Left lung (tissue), 10 donors: ENCODE results near the gene AFG3L2. TPM values are rescaled to one million over a fixed set of nuclear protein-coding genes. Genes with fewer than 3 reads are reported as not detected.

Experiments used
- ATAC-seq: fragments of 200-7000 bp; cut with Tn5 transposase; one replicate; pipeline ENCODE4 v1.9.1; 2020; ENCODE audit warnings: moderate library complexity
- DNase-seq, 4 donors: peaks; one replicate each; pipeline ENCODE4 v3.0.0-alpha.2; 2013 to 2020
- H3K27ac ChIP-seq, 2 donors: fragments of 200-600 bp; sonication (generic) in 1 of 2; one replicate each; pipeline versions ENCODE4 v1.5.0 to v1.8.0; 2020 to 2021
- H3K27me3 ChIP-seq, 2 donors: fragments of 200-600 bp; sonication (generic) in 1 of 2; one replicate each; pipeline versions ENCODE4 v1.5.0 to v1.8.0; 2020 to 2021
- H3K36me3 ChIP-seq, 2 donors: fragments of 200-600 bp; sonication (generic) in 1 of 2; one replicate each; pipeline versions ENCODE4 v1.5.0 to v1.8.0; 2020 to 2021
- H3K4me1 ChIP-seq, 2 donors: fragments of 200-600 bp; one replicate each; pipeline ENCODE4 v1.8.0; 2021
- H3K4me3 ChIP-seq, 2 donors: fragments of 200-600 bp; sonication (generic) in 1 of 2; one replicate each; pipeline versions ENCODE4 v1.5.0 to v1.8.0; 2020 to 2021; ENCODE audit warnings: mild to moderate bottlenecking in 1 of 2
- H3K9me3 ChIP-seq, 2 donors: fragments of 200-600 bp; sonication (generic) in 1 of 2; one replicate each; pipeline versions ENCODE4 v1.5.0 to v1.8.0; 2020 to 2021
- intact Hi-C, 2 donors: fragments of 100-400 bp; cut with DNase I; formaldehyde crosslinking; loops; one replicate each; pipeline versions ENCODE4 v1.11.2 to v1.14.2; 2022
- polyA plus RNA-seq, 6 donors: library from polyadenylated mRNA; unstranded; fragments of 120-200 nt; gene quantifications; one replicate each; pipeline ENCODE4 v1.2.1, GENCODE V29; 2013; ENCODE audit not compliant: insufficient read length in 6 of 6
- total RNA-seq, 2 donors: library from RNA; stranded (reverse); fragmentation: NEBNext Ultra II Directional; extraction: Animal tissue kit (Norgen Biotek cat#: 25700); gene quantifications; one replicate each; pipeline ENCODE4 v1.2.1, GENCODE V29; 2021
- TF ChIP-seq, protein P1 (sequence below), 2 donors: fragments of 200-600 bp; sonication (generic) in 1 of 2; IDR thresholded peaks; one replicate each; pipeline versions ENCODE4 v1.5.0 to v1.8.0; 2021; ENCODE audit warnings: antibody characterized with exemption in 2 of 2
- donor health status: DM: no; HTN: yes; CAD: no.
- donor health status: DM: no; HTN: no; CAD: no.

The AFG3L2 gene
- total and polyA plus RNA-seq, 8 donors = 30.3 to 48.4 (median 43.9) TPM

DNA sequence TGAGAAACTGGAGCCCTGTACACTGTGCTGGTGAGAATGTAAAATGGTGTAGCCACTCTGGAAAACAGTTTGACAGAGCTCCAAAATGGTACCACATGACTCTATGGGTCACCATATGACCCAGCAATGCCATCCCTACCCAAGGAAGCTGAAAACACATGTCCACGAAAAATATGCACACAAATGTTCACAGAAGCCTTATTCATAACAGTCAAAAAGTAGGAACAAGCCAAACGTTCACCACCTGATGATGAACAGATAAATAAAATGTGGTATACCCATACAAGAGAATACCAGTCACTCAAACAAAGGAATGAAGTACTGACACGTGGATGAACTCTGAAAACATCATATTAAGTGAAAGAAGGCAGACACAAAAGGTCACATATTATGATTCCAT, 4.6 kb downstream of the AFG3L2 start:
- DNase-seq = no peak
- H3K4me3 ChIP-seq = no peak overlapping the region
- peaks cover 20 to 39% of the 10 kb centered on the region in 2 donors for H3K4me1 ChIP-seq
- no peaks in the 10 kb centered on the region for H3K27me3 ChIP-seq
- H3K9me3 ChIP-seq = no peaks in the 10 kb centered on the region
- no peak overlapping the region for H3K27ac ChIP-seq
- ATAC-seq = no peak
- H3K36me3 ChIP-seq = peaks cover 0 to 26% of the 10 kb centered on the region in 2 donors
- TF ChIP-seq, protein P1, sequence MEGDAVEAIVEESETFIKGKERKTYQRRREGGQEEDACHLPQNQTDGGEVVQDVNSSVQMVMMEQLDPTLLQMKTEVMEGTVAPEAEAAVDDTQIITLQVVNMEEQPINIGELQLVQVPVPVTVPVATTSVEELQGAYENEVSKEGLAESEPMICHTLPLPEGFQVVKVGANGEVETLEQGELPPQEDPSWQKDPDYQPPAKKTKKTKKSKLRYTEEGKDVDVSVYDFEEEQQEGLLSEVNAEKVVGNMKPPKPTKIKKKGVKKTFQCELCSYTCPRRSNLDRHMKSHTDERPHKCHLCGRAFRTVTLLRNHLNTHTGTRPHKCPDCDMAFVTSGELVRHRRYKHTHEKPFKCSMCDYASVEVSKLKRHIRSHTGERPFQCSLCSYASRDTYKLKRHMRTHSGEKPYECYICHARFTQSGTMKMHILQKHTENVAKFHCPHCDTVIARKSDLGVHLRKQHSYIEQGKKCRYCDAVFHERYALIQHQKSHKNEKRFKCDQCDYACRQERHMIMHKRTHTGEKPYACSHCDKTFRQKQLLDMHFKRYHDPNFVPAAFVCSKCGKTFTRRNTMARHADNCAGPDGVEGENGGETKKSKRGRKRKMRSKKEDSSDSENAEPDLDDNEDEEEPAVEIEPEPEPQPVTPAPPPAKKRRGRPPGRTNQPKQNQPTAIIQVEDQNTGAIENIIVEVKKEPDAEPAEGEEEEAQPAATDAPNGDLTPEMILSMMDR (IDR thresholded peaks at IDR 0.05) = no peak
- intact Hi-C loops = no loop called here

DNA sequence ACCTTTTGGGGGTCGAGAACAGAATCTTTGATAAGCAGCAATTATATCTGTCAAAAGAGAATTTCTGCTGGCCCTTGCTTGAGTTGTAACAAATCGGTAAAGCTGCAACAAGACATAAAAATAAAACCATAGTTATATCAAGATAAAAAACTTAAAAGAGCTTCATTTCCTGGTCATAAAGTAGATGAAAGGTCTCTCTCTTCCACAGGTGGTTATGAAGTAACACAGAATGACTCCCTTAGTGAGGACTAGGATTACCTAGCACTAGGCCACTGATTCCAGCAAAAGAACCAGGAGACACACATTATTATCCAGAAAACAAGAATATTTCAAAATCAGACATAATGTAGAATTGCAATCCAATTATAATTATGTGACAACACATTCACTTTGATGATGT, 5.4 kb downstream of the AFG3L2 start:
- ATAC-seq (no peak), DNase-seq (no peak)
- Histone ChIP-seq H3K36me3 (peaks cover 0 to 34% of the 10 kb centered on the region in 2 donors), H3K4me1 (peaks cover 20 to 39% of the 10 kb centered on the region in 2 donors), H3K9me3 (no peaks in the 10 kb centered on the region), H3K27me3 (no peaks in the 10 kb centered on the region), H3K27ac (no peak overlapping the region), H3K4me3 (no peak overlapping the region)
- TF ChIP-seq, protein P1 (IDR thresholded peaks at IDR 0.05) = no peak
- intact Hi-C loops = no loop called here

DNA sequence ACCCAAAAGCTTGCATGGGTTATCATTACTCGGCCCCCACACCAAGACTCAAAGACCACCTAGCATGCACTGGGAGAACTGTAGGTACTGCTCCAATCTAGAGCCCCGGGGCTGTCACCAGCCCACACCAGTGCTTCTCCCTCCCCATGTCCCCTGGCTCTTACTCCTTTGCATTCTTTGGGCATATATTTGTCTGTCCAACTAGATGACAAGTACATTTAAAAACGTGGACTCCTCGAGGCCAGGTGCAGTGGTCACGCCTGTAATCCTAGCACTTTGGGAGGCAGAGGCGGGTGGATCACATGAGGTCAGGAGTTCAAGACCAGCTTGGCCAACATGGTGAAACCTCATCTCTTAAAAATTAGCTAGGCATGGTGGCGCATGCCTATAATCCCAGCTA, 7.8 kb downstream of the AFG3L2 start:
- ATAC-seq = no peak
- intact Hi-C loops = no loop called here
- Histone ChIP-seq H3K9me3 (no peaks in the 10 kb centered on the region), H3K4me1 (peaks cover 11 to 16% of the 10 kb centered on the region in 2 donors), H3K4me3 (no peak overlapping the region), H3K27ac (no peak overlapping the region), H3K36me3 (peaks cover 0 to 55% of the 10 kb centered on the region in 2 donors), H3K27me3 (no peaks in the 10 kb centered on the region)
- TF ChIP-seq, protein P1 (IDR thresholded peaks at IDR 0.05) = no peak
- DNase-seq = no peak

DNA sequence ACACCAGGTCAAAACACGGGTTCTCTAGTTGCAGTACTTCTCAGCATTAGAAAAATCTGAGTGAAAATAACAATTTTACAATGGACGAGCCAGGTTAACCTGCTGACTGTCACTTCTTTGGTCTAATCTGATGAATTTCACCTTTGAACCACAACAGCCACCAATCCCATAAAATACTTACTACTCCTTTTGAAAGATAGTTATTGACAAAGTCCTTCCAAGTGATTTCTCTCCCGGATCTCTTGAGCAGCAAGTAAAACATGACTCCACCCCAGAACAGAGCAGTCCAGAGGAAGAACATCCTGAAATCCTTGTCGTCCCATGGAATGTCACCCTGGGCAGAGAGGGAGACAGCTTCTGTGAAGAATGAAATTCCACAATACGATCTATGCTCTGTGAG, 10.2 kb downstream of the AFG3L2 start:
- ATAC-seq = no peak
- H3K4me1 ChIP-seq = no peaks in the 10 kb centered on the region
- TF ChIP-seq, protein P1 (IDR thresholded peaks at IDR 0.05) = no peak

DNA sequence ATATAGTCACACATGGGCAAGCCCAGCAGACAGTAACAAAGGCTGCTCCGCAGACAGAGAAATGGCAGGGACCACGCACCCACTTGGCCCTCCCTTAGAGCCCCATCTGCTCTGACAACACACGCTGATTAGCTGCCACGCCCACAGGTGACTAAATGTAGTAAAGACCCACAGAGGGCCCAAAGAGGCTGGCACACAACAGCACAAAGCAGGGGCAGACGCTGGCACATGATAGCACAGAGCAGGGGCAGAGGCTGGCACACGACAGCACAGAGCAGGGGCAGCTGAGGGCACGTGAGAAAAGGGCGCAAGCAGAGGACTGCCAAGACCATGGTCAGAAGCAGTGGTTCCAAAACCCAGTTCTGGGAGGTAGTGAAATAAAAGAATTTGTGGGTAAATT, 10.6 kb downstream of the AFG3L2 start:
- H3K4me1 ChIP-seq = no peaks in the 10 kb centered on the region
- DNase-seq (no peak), ATAC-seq (no peak)
- peaks cover 2 to 81% of the 10 kb centered on the region in 2 donors for H3K36me3 ChIP-seq
- no peaks in the 10 kb centered on the region for H3K9me3 ChIP-seq
- TF ChIP-seq, protein P1 (IDR thresholded peaks at IDR 0.05) = no peak
- no peak overlapping the region for H3K4me3 ChIP-seq
- intact Hi-C loops = no loop called here
- H3K27ac ChIP-seq = no peak overlapping the region
- no peaks in the 10 kb centered on the region for H3K27me3 ChIP-seq

More for the DNA sequence above, 10.2 kb downstream of the AFG3L2 start:
- no peak overlapping the region for H3K4me3 ChIP-seq
- no peak overlapping the region for H3K27ac ChIP-seq
- H3K27me3 ChIP-seq = no peaks in the 10 kb centered on the region
- DNase-seq = no peak
- peaks cover 2 to 79% of the 10 kb centered on the region in 2 donors for H3K36me3 ChIP-seq
- no peaks in the 10 kb centered on the region for H3K9me3 ChIP-seq
- intact Hi-C loops = no loop called here
